GM19043 (cell line): Measurements from ENCODE around the gene SRPK2.
"Not testable (repeated sequence)": the region's sequence is repeated elsewhere in the genome, so short reads cannot be mapped to it uniquely, and the experiment has no call there.

Experiments
- ATAC-seq: cut with Tn5 transposase; IDR thresholded peaks from one replicate; pipeline ENCODE4 v1.9.1; 2021; ENCODE audit warnings: low read depth; ENCODE audit not compliant: unreplicated experiment

The SRPK2 gene

GRCh38 chr7:105388356-105389087 is at the start of gene SRPK2:
TSS of gene SRPK2 (minus strand) at chr7:105388921.
- peak; percentile 68 for ATAC-seq

GRCh38 chr7:105438254-105438653 is 49.5 kb upstream of the SRPK2 start:
- ATAC-seq, result no peak

GRCh38 chr7:105437356-105437755 is 48.6 kb upstream of the SRPK2 start:
- not testable (repeated sequence) for ATAC-seq

GRCh38 chr7:105429746-105430612 is 41.3 kb upstream of the SRPK2 start:
- ATAC-seq, result no peak

- ATAC-seq, result no peak
Observed at GRCh38 chr7:105426606-105427146, 38.0 kb upstream of the SRPK2 start.

- no peak for ATAC-seq
Observed at GRCh38 chr7:105423987-105424386, 35.3 kb upstream of the SRPK2 start.

- ATAC-seq, result no peak
Observed at GRCh38 chr7:105413887-105414437, 25.2 kb upstream of the SRPK2 start.

GRCh38 chr7:105410774-105411173 is 22.1 kb upstream of the SRPK2 start:
- ATAC-seq, result not testable (repeated sequence)

- not testable (repeated sequence) for ATAC-seq
Observed at GRCh38 chr7:105409775-105410174, 21.1 kb upstream of the SRPK2 start.

- ATAC-seq, result no peak
Observed at GRCh38 chr7:105408791-105409410, 20.2 kb upstream of the SRPK2 start.

- no peak for ATAC-seq
Observed at GRCh38 chr7:105403128-105403527, 14.4 kb upstream of the SRPK2 start.

- ATAC-seq, result no peak
Observed at GRCh38 chr7:105402221-105403095, 13.7 kb upstream of the SRPK2 start.

GRCh38 chr7:105399043-105399725 is 10.5 kb upstream of the SRPK2 start:
- no peak for ATAC-seq

GRCh38 chr7:105396566-105396965 is 7.8 kb upstream of the SRPK2 start:
- no peak for ATAC-seq

GRCh38 chr7:105391429-105391828 is 2.7 kb upstream of the SRPK2 start:
- ATAC-seq, result no peak

- ATAC-seq, result no peak
Observed at GRCh38 chr7:105389889-105390288, 1.2 kb upstream of the SRPK2 start.

- peak; percentile 24 for ATAC-seq
Observed at GRCh38 chr7:105389088-105389650, 448 bp upstream of the SRPK2 start.

- peak; percentile 23 for ATAC-seq
Observed at GRCh38 chr7:105387508-105388355, 989 bp downstream of the SRPK2 start.
